GM21528 (cell line): ENCODE results near the gene FBN2.

ENCODE experiments used
- ATAC-seq: cut with Tn5 transposase; IDR thresholded peaks from one replicate; pipeline ENCODE4 v1.9.1; 2021; ENCODE audit warnings: mild to moderate bottlenecking, moderate library complexity; ENCODE audit not compliant: unreplicated experiment, low FRiP score

Gene FBN2

DNA sequence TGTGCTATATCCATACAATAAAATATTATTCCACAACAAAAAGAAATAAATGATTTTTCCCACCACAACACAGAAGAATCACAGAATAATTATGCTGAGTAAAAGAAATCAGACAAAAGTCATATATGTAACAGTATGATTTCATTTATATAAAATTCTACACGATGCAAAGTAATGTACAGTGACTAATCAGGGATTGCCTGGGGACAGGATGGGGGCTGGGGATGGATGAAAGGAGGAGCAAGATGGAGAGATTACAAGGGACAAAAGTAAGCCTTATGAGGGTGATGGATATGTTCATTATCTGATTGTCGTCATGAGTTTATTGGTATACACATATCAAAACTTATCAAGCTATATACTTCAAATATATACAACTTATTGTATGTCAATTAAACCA, 154.0 kb downstream of the FBN2 start:
- no peak for ATAC-seq

DNA sequence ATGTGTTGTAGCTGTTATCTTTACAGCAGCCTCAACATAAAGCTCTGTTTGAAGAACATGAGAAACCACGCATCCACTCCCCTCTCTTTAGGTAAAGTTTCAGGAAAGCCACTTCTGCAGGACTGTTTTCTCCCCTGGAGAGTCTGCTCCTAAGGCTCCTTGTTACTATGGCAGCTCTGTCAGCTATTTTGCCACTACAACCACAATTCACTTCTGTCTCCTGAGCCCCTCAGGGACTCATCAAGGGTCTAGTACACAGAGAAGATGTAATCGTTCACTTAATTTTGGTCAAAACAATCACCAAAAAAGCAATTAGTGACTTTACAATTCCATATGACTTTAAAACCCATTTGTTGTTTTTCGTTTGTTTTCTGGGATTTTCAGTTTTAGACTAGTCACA, 157.7 kb downstream of the FBN2 start:
- no peak for ATAC-seq

DNA sequence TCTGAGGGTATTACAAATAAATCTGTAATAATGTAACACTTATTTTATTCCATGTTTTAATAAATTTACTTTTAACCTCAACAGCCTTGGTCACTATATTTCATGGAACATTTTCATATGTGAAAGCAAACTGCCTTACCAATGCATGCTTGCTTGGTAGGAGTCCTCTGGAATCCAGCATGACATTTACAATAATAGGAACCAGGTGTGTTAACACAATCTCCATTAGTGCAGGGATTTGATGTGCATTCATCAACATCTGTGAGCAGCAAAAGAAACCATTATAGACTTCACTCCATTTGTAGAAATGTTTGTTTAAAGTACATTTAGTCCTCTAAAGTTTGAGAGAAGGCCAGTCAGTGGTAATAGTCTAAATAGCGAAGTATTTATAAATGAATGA, 159.4 kb downstream of the FBN2 start:
- ATAC-seq, result no peak

DNA sequence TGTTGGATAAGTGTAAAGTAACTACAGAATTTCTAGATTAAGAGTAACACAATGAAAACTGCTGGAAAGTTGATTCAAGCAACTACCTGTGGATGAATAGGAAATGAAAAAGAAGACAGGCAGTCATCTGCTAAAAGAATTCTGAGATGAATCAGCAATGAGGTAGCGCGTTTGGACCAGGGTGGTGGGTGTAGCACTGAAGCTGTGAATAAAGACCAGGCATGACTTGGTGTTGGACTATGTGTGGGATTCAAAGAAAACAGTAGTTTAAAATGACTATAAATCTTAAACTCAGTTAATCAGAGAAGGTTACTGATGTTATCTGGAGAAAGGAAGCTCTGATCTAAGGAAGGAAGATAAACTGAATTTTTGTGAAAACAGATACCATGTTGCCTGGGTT, 159.8 kb downstream of the FBN2 start:
- ATAC-seq, result no peak

DNA sequence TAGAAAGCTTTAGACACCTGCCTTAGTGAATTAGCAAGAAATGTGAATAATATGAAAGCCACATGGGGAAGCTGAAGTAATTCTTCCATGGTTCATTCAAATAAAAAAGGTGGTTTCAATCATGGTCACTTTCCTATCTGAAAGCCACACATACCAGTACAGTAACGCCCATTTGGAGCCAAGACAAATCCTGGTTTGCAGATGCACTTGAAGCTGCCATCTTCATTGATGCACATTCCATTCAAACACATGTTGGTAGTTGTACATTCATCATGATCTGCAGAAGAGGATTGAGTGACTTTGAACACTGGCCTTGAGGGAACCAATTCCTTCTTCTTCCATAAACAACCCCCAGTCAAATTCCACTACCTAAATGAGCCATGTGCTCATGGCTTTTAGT, 161.5 kb downstream of the FBN2 start:
- ATAC-seq, result no peak

DNA sequence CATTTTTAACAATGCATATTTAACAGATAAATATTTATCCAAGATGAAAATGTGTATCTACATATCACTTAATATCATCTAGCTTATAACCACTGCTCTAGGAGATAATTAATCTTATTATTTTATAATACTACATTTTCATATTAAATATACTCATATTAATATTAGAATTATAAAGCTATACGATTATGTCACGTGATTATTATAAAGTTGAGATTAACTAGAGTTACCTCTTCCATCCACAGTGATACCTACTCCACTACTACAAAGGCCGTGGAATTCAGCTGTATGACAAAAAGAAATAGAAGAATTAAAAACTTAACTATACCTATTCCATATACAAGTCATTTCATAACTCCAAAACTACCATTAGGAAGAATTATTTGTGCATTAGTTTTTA, 171.9 kb downstream of the FBN2 start:
- no peak for ATAC-seq

DNA sequence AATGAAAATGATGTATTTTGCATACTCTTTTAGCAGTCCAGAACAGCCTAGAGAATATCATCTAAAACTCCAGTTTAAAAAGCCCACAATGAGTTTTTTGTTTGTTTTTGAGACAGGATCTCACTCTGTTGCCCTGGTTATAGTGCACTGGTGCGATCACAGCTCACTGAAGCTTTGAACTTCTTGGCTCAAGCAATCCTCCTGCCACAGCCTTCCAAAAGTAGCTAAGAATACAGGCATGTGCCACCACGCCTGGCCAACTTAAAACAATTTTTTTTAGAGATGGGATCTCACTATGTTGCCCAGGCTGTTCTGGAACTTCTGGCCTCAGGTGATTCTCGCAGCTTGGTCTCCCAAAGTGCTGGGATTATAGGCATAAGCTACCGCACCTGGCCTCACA, 175.7 kb downstream of the FBN2 start:
- no peak for ATAC-seq

DNA sequence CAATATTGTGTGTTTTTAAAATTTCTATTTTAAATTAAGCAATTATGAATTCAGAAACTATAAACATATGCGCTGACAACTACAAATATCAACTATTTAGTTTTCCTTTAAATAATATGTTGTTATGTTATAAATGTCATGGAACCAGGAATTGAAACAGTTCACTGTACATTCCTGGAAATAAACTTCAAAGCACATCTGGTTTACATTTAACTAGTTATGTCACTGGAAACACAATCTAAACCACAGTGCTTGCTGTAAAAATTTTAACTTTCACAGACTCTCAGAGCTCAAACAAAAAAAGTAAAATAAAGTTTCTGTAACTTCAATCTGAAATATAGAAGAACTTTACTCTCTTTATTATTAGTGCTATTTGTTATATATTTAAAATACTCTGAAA, 179.2 kb downstream of the FBN2 start:
- ATAC-seq, result no peak

DNA sequence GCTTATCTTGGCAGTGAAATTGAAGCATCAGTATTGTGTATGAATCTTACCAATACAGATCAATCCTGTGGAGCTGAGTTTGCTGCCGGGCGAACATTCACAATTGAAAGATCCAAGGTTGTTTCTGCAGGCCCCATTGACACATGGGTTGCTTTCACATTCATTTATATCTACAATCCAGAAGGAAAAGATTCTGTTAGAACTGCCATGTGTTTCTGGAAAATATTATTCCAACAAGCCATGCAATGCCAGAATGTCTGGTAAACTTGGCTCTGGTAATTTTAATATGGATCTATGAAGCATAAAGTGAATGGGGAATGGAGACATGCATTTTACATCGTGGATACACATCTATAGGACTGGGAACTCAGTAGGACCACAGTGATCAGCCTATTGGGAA, 180.8 kb downstream of the FBN2 start:
- ATAC-seq, result no peak

DNA sequence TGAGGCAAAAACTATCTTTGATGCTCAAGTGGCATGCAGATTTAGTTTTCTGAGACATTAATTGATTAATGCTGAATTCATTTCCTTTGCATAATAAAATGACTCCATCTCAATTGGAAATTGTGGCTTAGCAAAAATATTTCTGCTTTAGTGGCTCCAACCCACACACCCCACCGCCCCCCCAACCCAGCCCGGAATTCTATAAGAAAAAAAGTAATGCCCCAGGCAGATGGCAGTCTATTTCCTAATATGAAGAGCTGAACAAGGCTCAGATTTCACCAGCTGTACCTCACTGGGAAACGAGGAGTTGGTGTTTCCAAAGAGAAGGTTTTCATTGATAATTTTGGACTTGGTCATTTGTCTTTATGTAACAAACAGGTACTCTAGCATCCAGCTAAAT, 182.1 kb downstream of the FBN2 start:
- no peak for ATAC-seq

DNA sequence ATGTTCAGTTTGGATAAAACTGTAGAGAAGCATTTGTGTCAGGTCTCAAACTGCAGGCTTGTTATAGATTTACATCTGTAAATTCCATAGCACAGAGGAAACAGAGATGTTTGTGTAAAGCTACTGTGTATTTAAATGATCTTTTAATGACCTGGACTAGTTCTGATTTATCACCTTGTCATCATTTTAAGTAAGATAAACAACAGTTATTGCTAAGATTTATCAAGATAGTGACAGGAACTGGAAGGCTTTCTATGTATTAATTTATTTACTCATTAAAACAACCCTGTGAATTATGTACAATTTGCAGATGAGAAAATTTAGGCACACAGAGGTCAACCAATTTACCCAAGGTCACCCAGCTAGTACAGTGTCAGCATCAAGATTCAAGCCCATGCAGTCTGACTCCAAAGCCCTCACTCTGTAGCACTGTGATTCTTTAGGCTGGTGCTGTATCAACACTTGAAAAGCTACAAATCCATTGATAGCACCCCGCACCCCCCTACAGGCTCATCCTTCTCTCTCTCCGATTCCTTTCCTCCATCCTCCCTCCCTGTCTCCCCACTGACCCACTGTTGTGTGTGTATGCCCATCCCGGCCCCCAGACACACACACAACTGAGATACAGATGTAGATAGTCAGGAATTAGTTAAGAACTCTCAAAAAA, 184.5 kb downstream of the FBN2 start:
- ATAC-seq, result no peak

DNA sequence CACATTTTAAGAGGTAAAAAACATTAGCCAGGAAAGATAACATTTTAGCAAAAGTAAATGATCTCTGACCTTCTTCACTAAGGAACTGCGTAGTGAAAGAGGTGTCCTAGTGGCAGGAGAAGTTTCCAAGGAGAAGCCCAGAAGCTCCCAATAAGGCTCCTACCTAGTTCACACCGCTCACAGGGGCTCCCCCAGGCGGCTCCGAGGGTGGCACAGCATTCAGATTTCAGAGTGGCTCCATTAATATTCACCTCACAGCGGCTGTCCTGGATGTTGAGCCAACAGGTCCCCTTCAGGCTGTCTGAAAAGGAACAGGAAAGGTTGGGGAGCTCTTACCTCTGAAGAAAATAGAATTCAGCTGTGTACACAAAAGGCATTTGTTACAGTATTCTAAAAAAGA, 187.3 kb downstream of the FBN2 start:
- no peak for ATAC-seq

DNA sequence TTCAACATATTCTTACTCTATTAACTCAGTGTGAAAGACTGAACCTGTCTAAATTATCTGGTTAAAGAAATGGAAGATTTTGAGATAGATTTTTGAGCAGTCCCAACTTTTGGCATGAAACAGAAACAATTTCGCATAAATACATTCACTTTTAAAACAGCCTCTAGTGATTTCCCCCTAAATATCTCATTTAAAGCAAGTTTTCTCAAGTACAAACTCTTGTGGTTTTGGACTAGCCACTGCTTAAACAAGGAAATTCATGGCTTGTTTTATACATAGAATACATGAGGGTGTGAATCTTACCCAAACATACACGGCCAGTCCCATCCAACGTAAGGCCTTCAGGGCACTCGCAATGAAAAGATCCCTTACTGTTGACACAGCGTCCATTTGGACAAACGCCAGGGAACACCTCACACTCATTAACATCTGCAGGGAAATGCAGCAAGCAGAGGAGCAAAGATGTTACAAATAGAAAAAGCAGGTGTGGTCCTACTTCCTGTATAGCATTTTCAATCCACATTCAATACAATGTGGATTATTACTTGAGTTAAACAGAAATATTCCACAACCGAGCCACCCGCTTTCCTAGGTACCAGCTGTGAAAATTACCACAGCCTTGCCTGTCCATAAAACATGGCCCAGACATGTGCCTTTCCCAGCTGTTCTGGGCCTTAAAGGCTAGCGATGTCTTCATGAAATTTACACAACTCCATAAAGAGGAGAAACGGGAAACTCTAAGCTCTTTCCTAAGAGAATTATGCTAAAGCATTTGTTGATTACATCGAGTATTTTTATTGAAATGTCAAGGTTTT, 188.8 kb downstream of the FBN2 start:
- no peak for ATAC-seq

DNA sequence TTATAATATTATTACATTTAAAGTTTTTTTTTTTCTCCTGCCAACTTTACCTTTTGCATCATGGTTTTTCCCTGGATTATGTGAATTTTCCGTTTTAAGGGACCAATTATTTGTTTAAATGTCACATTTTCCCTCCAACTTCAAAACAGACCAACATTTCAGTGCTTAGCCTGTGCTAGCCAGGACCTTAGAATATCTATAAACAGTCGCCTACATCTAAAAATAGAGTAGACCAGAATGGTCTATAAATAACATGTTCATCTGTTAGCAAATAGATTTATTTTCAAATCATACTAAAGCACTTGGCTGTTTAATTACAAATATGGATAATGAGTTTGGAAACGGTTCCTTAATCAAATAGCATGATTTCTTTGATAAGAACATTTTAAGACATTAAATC, 192.0 kb downstream of the FBN2 start:
- ATAC-seq, result no peak

DNA sequence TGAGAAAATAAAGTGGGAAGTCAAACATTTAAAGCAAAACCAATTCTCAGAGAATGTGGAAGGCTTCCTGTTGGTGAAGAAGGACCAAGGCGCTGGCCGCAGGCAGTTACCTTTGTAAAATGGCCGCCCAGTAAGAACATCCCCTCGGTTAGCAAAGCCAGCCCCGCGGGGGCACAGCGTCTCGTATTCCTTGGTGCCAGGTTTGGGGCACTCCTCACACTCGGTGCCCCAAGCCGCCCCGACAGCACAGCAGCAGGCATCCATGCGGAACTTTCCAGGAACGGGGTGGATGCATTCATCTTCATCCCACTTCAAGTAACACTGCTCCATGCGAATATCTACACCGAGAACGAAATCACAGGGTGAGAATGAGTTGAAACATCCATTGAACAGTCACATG, 192.8 kb downstream of the FBN2 start:
- ATAC-seq, result no peak

DNA sequence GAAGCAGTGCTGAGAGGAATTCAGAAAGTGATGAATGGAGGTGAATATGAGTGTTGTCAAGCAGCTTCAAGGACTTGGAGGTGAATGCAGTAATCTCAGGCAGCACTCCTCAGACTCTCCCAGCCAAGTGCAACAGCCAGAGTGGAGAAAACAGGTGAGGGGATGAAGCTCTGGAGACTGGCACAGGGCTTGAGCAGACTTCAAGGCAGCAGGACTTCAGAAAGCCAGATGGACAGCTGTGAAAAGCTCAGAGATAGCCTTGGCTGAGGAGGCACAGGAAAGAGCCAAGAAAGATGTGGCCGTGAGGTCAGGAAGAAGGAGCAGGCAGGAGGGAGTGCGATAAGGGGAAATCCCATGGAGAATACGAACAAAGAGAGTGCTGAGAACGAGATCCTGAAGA, 194.9 kb downstream of the FBN2 start:
- no peak for ATAC-seq

DNA sequence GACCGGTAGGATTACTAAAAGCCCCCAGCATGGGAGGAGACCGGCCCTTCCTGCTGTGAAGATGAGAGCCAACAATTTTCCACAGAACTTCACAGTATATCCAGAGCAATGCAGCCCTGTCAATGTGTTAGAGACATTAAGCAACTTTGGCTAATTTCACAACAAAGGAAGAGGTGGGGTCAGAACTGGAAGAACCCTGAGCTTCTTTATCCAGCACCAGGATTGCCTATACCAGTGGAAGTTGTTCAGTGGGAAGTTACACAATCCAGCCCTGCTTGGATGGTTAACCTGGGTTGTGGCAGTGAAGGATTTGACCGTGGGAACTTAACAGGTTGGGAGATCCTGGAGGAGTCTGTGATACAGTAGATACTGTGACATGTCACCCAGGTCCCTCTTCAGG, 197.0 kb downstream of the FBN2 start:
- ATAC-seq, result no peak

DNA sequence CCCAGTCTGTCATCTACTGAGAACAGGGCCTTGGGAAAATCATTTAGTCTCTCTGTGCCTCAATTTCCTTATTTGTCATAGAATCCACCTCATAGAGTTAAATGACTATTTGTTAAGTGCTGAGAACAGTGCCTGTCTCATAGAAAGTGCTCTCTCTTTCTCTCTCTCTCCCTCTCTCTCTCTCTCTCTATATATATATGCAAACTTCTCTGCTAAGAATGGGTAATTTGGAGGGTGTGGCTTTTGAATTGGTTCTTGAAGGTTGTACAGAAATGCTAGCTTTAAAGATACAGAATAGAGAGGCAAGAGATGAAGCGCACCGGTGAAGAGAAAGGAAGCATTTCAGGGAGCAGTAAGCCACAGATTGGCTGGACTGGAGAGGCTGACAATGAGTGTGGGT, 197.4 kb downstream of the FBN2 start:
- ATAC-seq, result no peak

DNA sequence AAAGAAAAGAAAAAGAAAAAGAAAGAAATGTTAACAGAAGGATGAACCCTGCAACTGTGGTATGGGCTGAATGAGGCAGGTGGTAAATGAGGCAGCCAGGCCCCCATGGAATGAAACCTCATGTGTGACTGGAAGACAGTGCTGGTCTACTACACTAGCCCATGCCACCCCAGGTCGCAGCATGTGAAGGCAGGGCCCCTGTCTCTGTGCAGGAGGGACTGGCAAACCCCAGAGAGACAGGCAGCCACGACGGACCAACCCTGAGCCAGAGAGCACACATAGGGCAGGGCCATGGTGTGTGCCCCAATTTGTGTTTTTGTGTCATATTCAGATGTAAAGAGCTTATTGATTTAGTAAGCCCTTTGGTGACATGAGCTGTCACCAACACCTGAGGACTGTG, 198.5 kb downstream of the FBN2 start:
- no peak for ATAC-seq

DNA sequence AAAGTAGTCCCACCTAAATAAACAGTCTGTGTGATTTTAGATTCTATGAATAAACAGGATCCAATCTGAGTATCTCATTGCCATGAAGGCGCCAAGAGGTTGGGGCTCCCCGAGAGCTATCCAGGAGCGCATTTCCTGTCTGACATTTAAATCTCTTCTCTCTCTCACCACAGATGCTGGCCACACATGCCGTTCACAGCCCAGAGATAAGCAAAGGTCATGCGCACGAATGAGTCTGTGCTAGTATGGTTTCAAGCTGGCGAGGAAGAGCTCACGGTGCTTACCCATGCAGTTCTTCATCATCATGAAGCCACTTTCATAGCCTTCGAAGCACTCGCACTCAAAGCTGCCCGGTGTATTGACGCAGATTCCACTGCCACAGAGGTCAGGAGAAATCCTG, 199.4 kb downstream of the FBN2 start:
- ATAC-seq, result no peak

DNA sequence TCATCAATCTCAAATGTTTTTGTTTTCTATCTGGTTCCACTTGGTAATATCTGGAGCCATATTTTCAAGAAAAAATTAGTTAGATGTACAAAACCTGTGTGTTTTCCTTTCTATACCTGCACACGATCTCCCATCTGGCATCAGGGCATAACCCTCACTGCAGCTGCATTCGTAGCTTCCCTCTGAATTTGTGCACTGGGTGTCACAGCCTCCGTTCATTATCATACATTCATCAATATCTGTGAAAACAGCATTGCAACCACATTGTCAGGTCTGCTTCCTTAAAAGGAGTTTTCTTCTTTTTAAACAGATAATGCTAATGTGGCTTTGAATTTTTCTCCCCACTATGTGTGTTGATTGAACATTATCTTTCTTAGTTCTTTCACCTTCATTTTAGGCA, 202.7 kb downstream of the FBN2 start:
- ATAC-seq, result no peak

DNA sequence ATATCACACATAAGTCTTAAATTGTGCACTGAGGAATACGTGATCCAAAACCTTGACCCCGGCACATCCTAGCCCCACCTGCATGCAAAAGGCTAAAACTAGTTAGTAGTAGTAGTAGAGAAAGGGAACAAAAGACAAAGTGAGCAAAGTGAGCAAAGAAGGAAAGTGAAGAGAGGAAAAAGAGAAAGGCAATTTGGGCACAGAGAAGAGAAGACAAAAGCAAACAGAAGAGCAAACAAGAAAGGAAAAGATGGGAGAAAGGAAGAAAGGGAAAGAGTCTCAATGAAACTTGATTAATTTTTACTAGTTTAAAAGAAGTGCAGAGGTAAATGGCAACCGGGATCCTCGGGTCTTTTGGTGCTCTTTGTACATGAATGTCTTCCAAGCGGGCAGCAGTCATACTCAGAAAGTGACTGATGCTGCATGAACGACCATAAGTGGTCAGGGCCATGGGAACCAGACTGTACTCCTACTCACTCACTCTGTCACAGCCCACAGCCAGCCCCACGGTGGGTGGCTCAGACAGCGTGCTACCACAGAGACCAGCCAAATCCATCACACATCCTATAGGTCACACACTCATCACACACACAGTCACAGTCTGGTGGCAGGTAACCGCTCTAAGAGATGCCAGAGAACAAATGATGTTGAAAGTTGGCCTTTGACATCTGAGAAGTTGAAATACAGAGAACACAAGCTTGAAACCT, 203.9 kb downstream of the FBN2 start:
- ATAC-seq, result no peak
